Measurements from ENCODE around the gene LY6G5B. TPM values are rescaled to one million over a fixed set of nuclear protein-coding genes. Genes with fewer than 3 reads are reported as not detected.

Gene LY6G5B
- total RNA-seq, 5 donors from 2014 or later (not counting 1 experiment from before 2014, with no cell fraction given) = 29.7 to 50.5 (median 40.9) TPM

GRCh38 chr6:31661262-31662123, 8.3 kb upstream of the LY6G5B start:
- H3K27me3 Mint-ChIP-seq = no peaks in the 10 kb centered on the region
- Histone ChIP-seq H3K4me1 (ENCODE audit: control insufficient read depth in 1 of 2, extremely low read depth in 1 of 2, insufficient read depth in 2 of 2, low read length in 2 of 2) (peaks cover 23 to 77% of the 10 kb centered on the region in 2 experiments), H3K27me3 (replicated peaks in 1 of 2; ENCODE audit: control insufficient read depth in 2 of 2, extremely low read depth in 1 of 2, insufficient read depth in 2 of 2, low read length in 1 of 2) (no peaks in the 10 kb centered on the region), H3K27ac (ENCODE audit: low read length) (peak overlapping the region; percentile 62), H3K4me3 (ENCODE audit: control insufficient read depth in 1 of 2, extremely low read depth in 1 of 2, low read length in 1 of 2) (peak overlapping the region in 1 of 2 donors; percentile 82), H3K36me3 (ENCODE audit: control insufficient read depth in 2 of 2, extremely low read depth in 1 of 2, insufficient read depth in 1 of 2, low read length in 1 of 2) (peaks cover 0 to 32% of the 10 kb centered on the region in 2 donors), H3K9me3 (no peaks in the 10 kb centered on the region)
- H3K36me3 Mint-ChIP-seq = peaks cover 24% of the 10 kb centered on the region
- 100% methylated on average over 5 of the region's 12 CpGs for WGBS (ENCODE audit: insufficient coverage)
- ChIA-PET POLR2A (interaction anchor here (0.5 to 1.0 kb wide), 3 partner anchors 35 to 468 kb away, joined by 3 read pairs; no protein-coding TSS in a partner anchor), CTCF (interaction anchor here in 1 of 2 donors (0.8 kb wide), 1 partner anchor 40 kb away, joined by 3 read pairs; no protein-coding TSS in a partner anchor)
- ATAC-seq (replicated peaks in 1 of 4) (no peak), DNase-seq (no peak)
- peaks cover 73 to 81% (median 74%) of the 10 kb centered on the region in 3 donors for H3K4me1 Mint-ChIP-seq
- H3K9me3 Mint-ChIP-seq = no peaks in the 10 kb centered on the region
- H3K27ac Mint-ChIP-seq = peak overlapping the region; percentile 83 to 89
- H3K4me3 Mint-ChIP-seq = peak overlapping the region; percentile 89 to 92 (median 90)

- H3K36me3 ChIP-seq (ENCODE audit: control insufficient read depth in 2 of 2, extremely low read depth in 1 of 2, insufficient read depth in 1 of 2, low read length in 1 of 2) = peaks cover under 1 to 32% of the 10 kb centered on the region in 2 donors
- H3K4me1 ChIP-seq (ENCODE audit: control insufficient read depth in 1 of 2, extremely low read depth in 1 of 2, insufficient read depth in 2 of 2, low read length in 2 of 2) = peaks cover 28 to 81% of the 10 kb centered on the region in 2 experiments
- whole genome bisulfite sequencing (ENCODE audit: insufficient coverage) = 95% methylated on average over 10 of the region's 12 CpGs
These were observed 7.6 kb upstream of the LY6G5B start for GRCh38 chr6:31662124-31662723.

GRCh38 chr6:31663126-31663960, 6.4 kb upstream of the LY6G5B start:
- Histone ChIP-seq H3K27ac (ENCODE audit: low read length) (no peak overlapping the region), H3K9me3 (no peaks in the 10 kb centered on the region), H3K36me3 (ENCODE audit: control insufficient read depth in 2 of 2, extremely low read depth in 1 of 2, insufficient read depth in 1 of 2, low read length in 1 of 2) (peaks cover 5 to 32% of the 10 kb centered on the region in 2 donors), H3K4me3 (ENCODE audit: control insufficient read depth in 1 of 2, extremely low read depth in 1 of 2, low read length in 1 of 2) (peak overlapping the region; percentile 86 to 90), H3K27me3 (replicated peaks in 1 of 2; ENCODE audit: control insufficient read depth in 2 of 2, extremely low read depth in 1 of 2, insufficient read depth in 2 of 2, low read length in 1 of 2) (no peaks in the 10 kb centered on the region), H3K4me1 (ENCODE audit: control insufficient read depth in 1 of 2, extremely low read depth in 1 of 2, insufficient read depth in 2 of 2, low read length in 2 of 2) (peaks cover 28 to 75% of the 10 kb centered on the region in 2 experiments)
- no peaks in the 10 kb centered on the region for H3K9me3 Mint-ChIP-seq
- ChIA-PET CTCF (interaction anchor here in 1 of 2 donors (0.6 to 1.6 kb wide), 3 partner anchors 10 to 173 kb away, joined by 3 to 9 read pairs (median 5); no protein-coding TSS in a partner anchor), POLR2A (interaction anchor here (0.5 to 1.6 kb wide), 3 partner anchors 9 to 19 kb away, joined by 3 to 6 read pairs (median 5); no protein-coding TSS in a partner anchor)
- H3K36me3 Mint-ChIP-seq = peaks cover 31% of the 10 kb centered on the region
- H3K27ac Mint-ChIP-seq = peak overlapping the region; percentile 98 to 99
- ATAC-seq (replicated peaks in 1 of 4) (no peak), DNase-seq (no peak)
- H3K4me3 Mint-ChIP-seq = peak overlapping the region; percentile 94 to 97 (median 95)
- no peaks in the 10 kb centered on the region for H3K27me3 Mint-ChIP-seq
- 66% methylated on average over 5 of the region's 9 CpGs for WGBS (ENCODE audit: insufficient coverage)
- peaks cover 76 to 83% (median 78%) of the 10 kb centered on the region in 3 donors for H3K4me1 Mint-ChIP-seq

More at GRCh38 chr6:31662124-31662723, 7.6 kb upstream of the LY6G5B start:
- H3K4me3 ChIP-seq (ENCODE audit: control insufficient read depth in 1 of 2, extremely low read depth in 1 of 2, low read length in 1 of 2) = no peak overlapping the region
- Mint-ChIP-seq H3K27me3 (no peaks in the 10 kb centered on the region), H3K27ac (peak overlapping the region; percentile 61), H3K36me3 (peaks cover 23% of the 10 kb centered on the region), H3K9me3 (no peaks in the 10 kb centered on the region), H3K4me1 (peaks cover 76 to 84% (median 80%) of the 10 kb centered on the region in 3 donors), H3K4me3 (peak overlapping the region; percentile 89 to 92 (median 90))
- no peaks in the 10 kb centered on the region for H3K9me3 ChIP-seq
- no peak for ATAC-seq (replicated peaks in 1 of 4)
- H3K27ac ChIP-seq (ENCODE audit: low read length) = no peak overlapping the region
- DNase-seq = no peak
- H3K27me3 ChIP-seq (replicated peaks in 1 of 2; ENCODE audit: control insufficient read depth in 2 of 2, extremely low read depth in 1 of 2, insufficient read depth in 2 of 2, low read length in 1 of 2) = no peaks in the 10 kb centered on the region
- CTCF ChIA-PET = interaction anchor here in 1 of 2 donors (0.7 kb wide), 1 partner anchor 195 kb away, joined by 3 read pairs; no protein-coding TSS in a partner anchor
- POLR2A ChIA-PET = interaction anchor here (0.6 kb wide), 2 partner anchors 74 to 280 kb away, joined by 3 to 5 read pairs; partner anchors contain the start of gene CLIC1 (in 1 of the 2)

- 35% methylated on average over 10 of the region's 17 CpGs for WGBS (ENCODE audit: insufficient coverage)
- Histone ChIP-seq H3K4me3 (ENCODE audit: control insufficient read depth in 1 of 2, extremely low read depth in 1 of 2, low read length in 1 of 2) (peak overlapping the region; percentile 86 to 90), H3K27me3 (replicated peaks in 1 of 2; ENCODE audit: control insufficient read depth in 2 of 2, extremely low read depth in 1 of 2, insufficient read depth in 2 of 2, low read length in 1 of 2) (no peaks in the 10 kb centered on the region), H3K4me1 (ENCODE audit: control insufficient read depth in 1 of 2, extremely low read depth in 1 of 2, insufficient read depth in 2 of 2, low read length in 2 of 2) (peaks cover 24 to 71% of the 10 kb centered on the region in 2 experiments), H3K9me3 (no peaks in the 10 kb centered on the region), H3K27ac (ENCODE audit: low read length) (peak overlapping the region; percentile 97), H3K36me3 (ENCODE audit: control insufficient read depth in 2 of 2, extremely low read depth in 1 of 2, insufficient read depth in 1 of 2, low read length in 1 of 2) (peaks cover 12 to 39% of the 10 kb centered on the region in 2 donors)
- no peaks in the 10 kb centered on the region for H3K27me3 Mint-ChIP-seq
- H3K36me3 Mint-ChIP-seq = peaks cover 38% of the 10 kb centered on the region
- DNase-seq = peak in 1 of 35 experiments; percentile 34
- peak overlapping the region; percentile 94 to 97 (median 95) for H3K4me3 Mint-ChIP-seq
- H3K27ac Mint-ChIP-seq = peak overlapping the region; percentile 98 to 99
- ChIA-PET POLR2A (interaction anchor here (0.5 to 1.6 kb wide), 7 partner anchors 10 to 199 kb away, joined by 3 to 11 read pairs (median 5); partner anchors contain the start of genes BAG6 (in 1 of the 2) and NEU1 (in 1 of the 2)), CTCF (interaction anchor here (0.8 to 1.6 kb wide), 6 partner anchors 10 to 198 kb away, joined by 3 to 10 read pairs (median 4); partner anchors contain the start of genes ABHD16A (in 1 of the 2), BAG6 (in 1 of the 2) and NEU1 (in 1 of the 2))
- no peaks in the 10 kb centered on the region for H3K9me3 Mint-ChIP-seq
- ATAC-seq (replicated peaks in 1 of 4) = no peak
- H3K4me1 Mint-ChIP-seq = peaks cover 70 to 81% (median 74%) of the 10 kb centered on the region in 3 donors
These were observed 5.6 kb upstream of the LY6G5B start for GRCh38 chr6:31663961-31664789.
